Esophagus muscularis mucosa (tissue), 4 donors: Measurements from ENCODE around the gene PBX3. TPM values are rescaled to one million over a fixed set of nuclear protein-coding genes. Genes with fewer than 3 reads are reported as not detected.
A peak's percentile ranks its signal among the peaks of the same experiment; 100 is the strongest.

Experiments used
- DNase-seq: peaks from one replicate; pipeline ENCODE4 v3.0.0-alpha.2; 2017; ENCODE audit errors: extremely low spot score
- H3K27ac ChIP-seq, 4 donors: fragments of 200-600 bp; sonication (generic); replicated peaks in 1 of 4; 1 replicate in 3 of 4; 2 replicates in 1 of 4; pipeline ENCODE4 v1.5.1; 2016 to 2019; ENCODE audit warnings: mild to moderate bottlenecking in 1 of 4
- H3K27me3 ChIP-seq, 4 donors: fragments of 200-600 bp; sonication (generic); one replicate each; pipeline versions ENCODE4 v1.5.1 to v1.6.0; 2016 to 2019
- H3K36me3 ChIP-seq, 4 donors: fragments of 200-600 bp; sonication (generic); one replicate each; pipeline ENCODE4 v1.5.1; 2016 to 2019
- H3K4me1 ChIP-seq, 4 donors: fragments of 200-600 bp; sonication (generic); one replicate each; pipeline ENCODE4 v1.5.1; 2016 to 2019
- H3K4me3 ChIP-seq, 4 donors: fragments of 200-600 bp; sonication (generic); 1 replicate in 2 of 4; 2 replicates in 2 of 4; pipeline ENCODE4 v1.5.1; 2016 to 2019; ENCODE audit warnings: mild to moderate bottlenecking in 4 of 4, moderate library complexity in 1 of 4
- H3K9me3 ChIP-seq, 4 donors: fragments of 200-600 bp; sonication (generic); 1 replicate in 3 of 4; 2 replicates in 1 of 4; pipeline ENCODE4 v1.5.1; 2016 to 2019
- EP300 ChIP-seq: sonication (generic); formaldehyde crosslinking; IDR thresholded peaks from one replicate; pipeline ENCODE4 v1.6.1; 2017; ENCODE audit warnings: antibody characterized with exemption
- POLR2A ChIP-seq: fragments of 450-650 bp; IDR thresholded peaks from one replicate; pipeline ENCODE4 v1.6.1; 2017; ENCODE audit warnings: antibody characterized with exemption, moderate library complexity, mild to moderate bottlenecking, low read depth
- POLR2AphosphoS5 ChIP-seq, 2 donors: sonication (generic); formaldehyde crosslinking; IDR thresholded peaks; one replicate each; pipeline ENCODE4 v1.6.1; 2017; ENCODE audit warnings: antibody characterized with exemption in 2 of 2
- WGBS: methylation state at CpG from one replicate; pipeline ENCODE4 v1.1.5; 2018; 5-methylcytosine and 5-hydroxymethylcytosine counted together
- intact Hi-C: fragments of 100-400 bp; cut with DNase I; formaldehyde crosslinking; loops from one replicate; pipeline ENCODE4 v1.15.1; 2023
- total RNA-seq, 4 donors: library from RNA; depleted of rRNA; stranded (reverse); fragments of >200 nt; gene quantifications; one replicate each; pipeline versions ENCODE4 v1.1.0 to v1.2.1, GENCODE V29; 2016
- TF ChIP-seq, protein P1 (sequence below), 3 experiments: fragments of 200-600 bp in 2 of 3; fragments of 450-650 bp in 1 of 3; sonication (generic) in 2 of 3; IDR thresholded peaks; one replicate each; pipeline ENCODE4 v1.5.1; 2017 to 2019; ENCODE audit warnings: antibody characterized with exemption in 3 of 3, mild to moderate bottlenecking in 2 of 3, moderate library complexity in 1 of 3

Gene PBX3
- total RNA-seq, 4 donors from 2014 or later, result 50.1 to 82.4 (median 54.3) TPM

- TF ChIP-seq, protein P1, sequence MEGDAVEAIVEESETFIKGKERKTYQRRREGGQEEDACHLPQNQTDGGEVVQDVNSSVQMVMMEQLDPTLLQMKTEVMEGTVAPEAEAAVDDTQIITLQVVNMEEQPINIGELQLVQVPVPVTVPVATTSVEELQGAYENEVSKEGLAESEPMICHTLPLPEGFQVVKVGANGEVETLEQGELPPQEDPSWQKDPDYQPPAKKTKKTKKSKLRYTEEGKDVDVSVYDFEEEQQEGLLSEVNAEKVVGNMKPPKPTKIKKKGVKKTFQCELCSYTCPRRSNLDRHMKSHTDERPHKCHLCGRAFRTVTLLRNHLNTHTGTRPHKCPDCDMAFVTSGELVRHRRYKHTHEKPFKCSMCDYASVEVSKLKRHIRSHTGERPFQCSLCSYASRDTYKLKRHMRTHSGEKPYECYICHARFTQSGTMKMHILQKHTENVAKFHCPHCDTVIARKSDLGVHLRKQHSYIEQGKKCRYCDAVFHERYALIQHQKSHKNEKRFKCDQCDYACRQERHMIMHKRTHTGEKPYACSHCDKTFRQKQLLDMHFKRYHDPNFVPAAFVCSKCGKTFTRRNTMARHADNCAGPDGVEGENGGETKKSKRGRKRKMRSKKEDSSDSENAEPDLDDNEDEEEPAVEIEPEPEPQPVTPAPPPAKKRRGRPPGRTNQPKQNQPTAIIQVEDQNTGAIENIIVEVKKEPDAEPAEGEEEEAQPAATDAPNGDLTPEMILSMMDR (IDR thresholded peaks at IDR 0.05), result no peak
- Histone ChIP-seq H3K4me3 (no peak overlapping the region), H3K9me3 (no peaks in the 10 kb centered on the region), H3K4me1 (peaks cover 0 to 8% (median 3%) of the 10 kb centered on the region in 4 donors), H3K27me3 (no peaks in the 10 kb centered on the region), H3K27ac (no peak overlapping the region), H3K36me3 (peaks cover 0 to 18% (median 2%) of the 10 kb centered on the region in 4 donors)
- DNase-seq, result no peak
- WGBS, result 94% methylated on average over 1 of the region's 1 CpG
- intact Hi-C loops, result no loop called here
Observed at GRCh38 chr9:125926936-125927335, 179.8 kb downstream of the PBX3 start.

DNA sequence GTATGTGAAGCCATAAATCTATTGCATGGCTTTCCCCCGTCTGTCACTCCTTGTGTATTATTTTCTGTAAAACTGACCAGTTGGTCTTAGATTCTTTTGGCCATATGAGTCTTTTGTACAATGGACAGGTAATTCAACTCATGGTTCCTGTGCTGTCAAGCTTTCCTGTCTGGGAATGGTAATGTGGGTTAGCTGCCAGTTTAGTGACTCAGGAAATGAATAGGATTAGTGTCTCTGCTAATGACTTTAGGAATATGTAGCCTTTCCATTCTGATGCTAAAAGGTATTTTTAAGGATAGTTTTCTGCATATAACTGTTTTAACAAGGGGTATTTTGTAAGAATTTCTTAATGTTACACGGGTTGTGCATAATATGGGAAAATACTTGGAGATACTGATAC, 182.7 kb downstream of the PBX3 start:
- TF ChIP-seq, protein P1 (IDR thresholded peaks at IDR 0.05), result no peak
- TF ChIP-seq POLR2A (no peak), EP300 (no peak), POLR2AphosphoS5 (IDR thresholded peaks at IDR 0.05) (no peak)
- intact Hi-C loops, result no loop called here
- no peaks in the 10 kb centered on the region for H3K27me3 ChIP-seq
- no peak overlapping the region for H3K4me3 ChIP-seq
- no peak for DNase-seq
- H3K27ac ChIP-seq, result no peak overlapping the region
- peaks cover 3 to 16% (median 11%) of the 10 kb centered on the region in 4 donors for H3K4me1 ChIP-seq
- H3K9me3 ChIP-seq, result no peaks in the 10 kb centered on the region
- WGBS, result 92% methylated on average over 2 of the region's 2 CpGs
- peaks cover 0 to 11% (median 0%) of the 10 kb centered on the region in 4 donors for H3K36me3 ChIP-seq

DNA sequence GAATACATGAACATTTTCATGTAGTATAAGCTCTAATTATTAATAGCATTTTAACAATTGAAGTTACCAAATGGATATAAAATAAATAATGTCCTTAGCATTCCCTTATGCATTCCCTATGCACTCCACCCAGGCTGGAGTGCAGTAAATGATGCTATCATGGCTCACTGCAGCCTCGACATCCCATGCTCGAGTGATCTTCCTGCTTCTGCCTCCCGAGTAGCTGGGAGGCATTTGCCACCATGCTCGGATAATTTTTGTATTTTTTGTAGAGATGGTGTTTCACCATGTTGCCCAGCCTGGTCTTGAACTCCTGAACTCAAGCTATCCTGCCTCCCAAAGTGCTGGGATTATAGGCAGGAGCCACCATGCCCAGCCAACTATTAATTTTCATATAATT, 184.0 kb downstream of the PBX3 start:
- H3K27me3 ChIP-seq, result no peaks in the 10 kb centered on the region
- H3K9me3 ChIP-seq, result no peaks in the 10 kb centered on the region
- peaks cover 3 to 19% (median 6%) of the 10 kb centered on the region in 4 donors for H3K36me3 ChIP-seq
- intact Hi-C loops, result no loop called here
- H3K4me3 ChIP-seq, result no peak overlapping the region
- WGBS, result 93% methylated on average over 4 of the region's 4 CpGs
- TF ChIP-seq, protein P1 (IDR thresholded peaks at IDR 0.05), result no peak
- no peak for TF ChIP-seq POLR2A
- TF ChIP-seq POLR2AphosphoS5 (IDR thresholded peaks at IDR 0.05), result no peak
- no peak for TF ChIP-seq EP300
- H3K27ac ChIP-seq, result no peak overlapping the region
- no peak for DNase-seq
- peaks cover 3 to 16% (median 11%) of the 10 kb centered on the region in 4 donors for H3K4me1 ChIP-seq

DNA sequence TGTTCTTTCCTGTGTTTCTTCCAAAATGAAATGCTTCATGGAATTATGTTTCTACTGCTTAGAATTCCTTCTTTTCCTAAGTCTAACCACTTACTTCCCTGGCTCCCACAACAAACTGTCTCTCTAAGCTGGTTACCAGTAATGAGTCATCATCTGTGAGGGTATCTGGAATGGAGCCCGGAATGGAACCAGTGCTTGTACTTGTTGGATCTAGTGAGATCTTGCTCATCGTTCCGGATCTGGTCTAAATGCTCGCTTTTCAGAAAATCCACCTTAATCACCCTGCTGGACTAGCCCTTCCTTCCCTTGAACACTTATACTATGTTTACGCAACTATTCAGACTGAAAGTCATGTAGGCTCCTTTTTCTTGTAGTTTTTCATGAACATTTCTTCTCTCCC, 184.8 kb downstream of the PBX3 start:
- intact Hi-C loops, result no loop called here
- Histone ChIP-seq H3K36me3 (peaks cover 3 to 26% (median 6%) of the 10 kb centered on the region in 4 donors), H3K4me1 (peaks cover 3 to 16% (median 11%) of the 10 kb centered on the region in 4 donors), H3K4me3 (no peak overlapping the region), H3K27me3 (no peaks in the 10 kb centered on the region), H3K9me3 (no peaks in the 10 kb centered on the region), H3K27ac (no peak overlapping the region)
- WGBS, result 55% methylated on average over 5 of the region's 5 CpGs
- TF ChIP-seq, protein P1 (IDR thresholded peaks at IDR 0.05), result no peak
- TF ChIP-seq POLR2AphosphoS5 (IDR thresholded peaks at IDR 0.05), result peak in 1 of 2 donors; percentile 39
- no peak for DNase-seq

DNA sequence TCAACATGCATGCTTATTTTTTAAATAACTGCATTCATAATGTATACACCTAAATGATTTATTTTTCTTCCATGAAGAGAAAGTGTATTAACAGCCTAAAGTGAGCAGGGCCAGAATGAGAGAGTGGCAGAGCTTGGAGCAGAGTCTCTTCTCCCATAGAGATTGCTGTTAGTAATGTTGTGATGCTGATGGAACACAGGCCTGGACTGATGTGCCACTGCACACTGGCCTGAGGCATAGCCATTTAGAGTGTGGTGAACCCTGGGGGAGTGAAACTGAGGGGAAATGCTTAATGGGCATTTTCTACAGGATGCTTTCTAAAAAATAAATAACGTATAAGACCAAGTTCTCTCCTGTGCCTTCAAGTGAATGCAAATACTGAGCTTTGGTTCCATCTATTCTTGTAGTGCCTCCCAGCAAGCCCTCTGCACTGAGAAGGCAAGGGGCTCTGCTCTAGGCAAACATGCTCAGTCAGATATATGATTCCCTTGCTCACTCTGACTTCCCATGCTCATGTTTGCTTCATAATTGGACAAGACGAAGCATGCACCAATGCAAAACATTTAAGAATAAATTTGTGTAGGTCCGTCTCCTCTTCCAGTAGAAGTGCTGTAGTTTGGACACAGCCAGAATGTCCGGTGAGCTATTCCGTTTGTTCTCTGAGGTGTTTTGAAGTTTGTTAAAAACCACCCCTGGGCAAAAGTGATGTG, 185.7 kb downstream of the PBX3 start:
- no peak overlapping the region for H3K27ac ChIP-seq
- no peaks in the 10 kb centered on the region for H3K27me3 ChIP-seq
- H3K4me1 ChIP-seq, result peaks cover 3 to 16% (median 11%) of the 10 kb centered on the region in 4 donors
- WGBS, result 98% methylated on average over 5 of the region's 5 CpGs
- TF ChIP-seq, protein P1 (IDR thresholded peaks at IDR 0.05), result no peak
- TF ChIP-seq POLR2AphosphoS5 (IDR thresholded peaks at IDR 0.05) (no peak), EP300 (no peak)
- no peak overlapping the region for H3K4me3 ChIP-seq
- no peak for DNase-seq
- H3K9me3 ChIP-seq, result no peaks in the 10 kb centered on the region
- intact Hi-C loops, result no loop called here
- H3K36me3 ChIP-seq, result peaks cover 3 to 27% (median 6%) of the 10 kb centered on the region in 4 donors
